Stimulated activated CD4-positive, alpha-beta T cell treated with anti-CD3 and anti-CD28 coated beads, Interleukin-4, amount 100 ng/mL, for 1 hour (primary cell): ENCODE data around the gene CDK4.
"Not testable (repeated sequence)": the region's sequence is repeated elsewhere in the genome, so short reads cannot be mapped to it uniquely, and the experiment has no call there.

ENCODE experiments used
- DNase-seq: peaks from one replicate; pipeline ENCODE4 v3.0.0-alpha.2; 2020

Gene CDK4

GRCh38 chr12:57722716-57723629 is 29.1 kb downstream of the CDK4 start:
- DNase-seq, result no peak

DNA sequence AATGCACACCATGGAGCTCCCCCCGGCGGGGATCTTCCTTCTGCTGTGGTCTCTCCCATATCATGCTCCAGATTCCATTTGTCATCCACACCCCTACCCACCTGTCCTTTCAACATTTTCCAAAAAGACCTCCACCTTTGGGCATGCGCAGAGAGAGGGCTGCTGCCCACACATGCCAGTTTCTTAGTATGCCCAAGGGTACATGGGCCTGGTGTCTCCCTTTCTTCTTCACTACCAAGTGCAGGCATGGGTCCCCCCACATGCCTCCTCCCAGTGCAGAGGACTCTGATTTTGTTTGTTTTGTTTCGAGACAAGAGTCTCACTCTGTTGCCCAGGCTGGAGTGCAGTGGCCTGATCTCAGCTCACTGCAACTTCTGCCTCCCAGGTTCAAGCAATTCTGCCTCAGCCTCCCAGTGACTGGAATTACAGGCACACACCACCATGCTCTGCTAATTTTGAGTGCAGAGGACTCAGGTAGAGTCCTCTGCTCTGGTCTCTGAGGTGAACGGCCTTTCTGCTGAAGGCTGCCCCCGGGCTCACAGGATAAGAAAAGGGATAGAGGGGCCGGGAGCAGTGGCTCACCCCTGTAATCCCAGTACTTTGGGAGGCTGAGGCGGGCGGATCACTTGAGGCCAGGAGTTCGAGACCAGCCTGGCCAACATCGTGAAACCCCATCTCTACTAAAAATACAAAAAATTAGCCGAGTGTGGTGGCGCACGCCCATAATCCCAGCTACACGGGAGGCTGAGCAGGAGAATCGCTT is 30.1 kb downstream of the CDK4 start:
- DNase-seq, result not testable (repeated sequence)

GRCh38 chr12:57720606-57721595 is 31.2 kb downstream of the CDK4 start:
- no peak for DNase-seq

DNA sequence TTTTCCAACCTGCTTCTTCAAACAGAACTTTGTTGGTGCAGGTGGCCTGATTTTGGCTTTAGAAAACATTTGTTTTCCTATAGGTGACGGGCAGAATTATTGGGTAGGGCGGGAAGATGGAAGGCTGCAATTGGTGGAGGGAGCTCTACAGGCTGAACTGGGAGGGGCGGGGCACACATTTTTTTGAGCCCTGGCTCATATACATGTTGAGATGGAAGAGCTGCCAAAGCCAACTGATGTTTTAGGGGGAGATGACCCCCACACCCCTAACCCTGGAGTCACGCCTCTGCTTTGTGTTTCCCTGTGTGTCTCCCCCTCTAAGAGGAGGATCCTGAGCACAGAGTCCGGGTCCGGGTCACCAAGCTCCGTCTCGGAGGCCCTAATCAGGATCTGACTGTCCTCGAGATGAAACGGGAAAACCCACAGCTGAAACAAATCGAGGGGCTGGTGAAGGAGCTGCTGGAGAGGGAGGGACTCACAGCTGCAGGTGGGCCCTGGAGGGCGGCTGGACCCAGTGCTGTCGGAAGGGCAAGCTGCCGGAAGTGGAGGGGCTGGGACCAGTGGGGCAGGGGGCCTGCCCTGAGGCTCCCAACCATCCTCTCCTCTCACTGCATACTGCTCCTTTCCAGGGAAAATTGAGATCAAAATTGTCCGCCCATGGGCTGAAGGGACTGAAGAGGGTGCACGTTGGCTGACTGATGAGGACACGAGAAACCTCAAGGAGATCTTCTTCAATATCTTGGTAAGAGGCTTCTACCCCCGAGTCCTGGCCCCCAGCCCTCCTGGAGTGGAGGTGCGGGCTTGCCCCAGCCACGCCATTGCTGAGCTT is 32.1 kb downstream of the CDK4 start:
- no peak for DNase-seq

DNA sequence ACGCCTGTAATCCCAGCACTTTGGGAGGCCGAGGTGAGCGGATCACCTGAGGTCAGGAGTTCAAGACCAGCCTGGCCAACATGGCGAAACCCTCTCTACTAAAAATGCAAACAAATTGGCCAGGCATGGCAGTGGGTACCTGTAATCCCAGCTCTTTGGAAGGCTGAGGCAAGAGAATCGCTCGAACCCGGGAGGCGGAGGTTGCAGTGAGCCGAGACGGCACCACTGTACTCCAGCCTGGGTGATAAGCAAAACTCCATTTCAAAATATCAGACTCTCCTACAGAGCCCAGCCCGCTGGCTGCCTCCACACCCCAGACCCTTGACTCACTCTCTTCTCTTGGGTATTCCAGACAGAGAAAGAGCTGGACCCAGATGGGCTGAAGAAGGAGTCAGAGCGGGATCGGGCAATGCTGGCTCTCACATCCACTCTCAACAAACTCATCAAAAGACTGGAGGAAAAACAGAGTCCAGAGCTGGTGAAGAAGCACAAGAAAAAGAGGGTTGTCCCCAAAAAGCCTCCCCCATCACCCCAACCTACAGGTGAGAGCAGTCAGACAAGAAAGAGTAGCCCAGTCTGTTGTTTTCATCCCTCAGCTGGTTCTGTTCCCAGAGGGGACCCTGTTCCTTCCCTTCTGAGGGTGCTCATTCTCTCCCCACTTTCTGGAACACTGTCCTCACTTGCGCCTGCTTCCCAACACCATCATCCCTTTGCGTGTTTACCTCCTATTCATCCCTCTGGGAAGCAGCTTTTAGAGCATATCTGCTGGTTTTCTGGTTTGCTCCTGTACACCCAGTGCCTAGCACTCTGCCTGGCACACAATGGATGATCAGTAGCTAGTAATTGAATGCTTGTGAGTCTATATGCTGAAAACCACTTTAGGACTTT is 33.2 kb downstream of the CDK4 start:
- no peak for DNase-seq

DNA sequence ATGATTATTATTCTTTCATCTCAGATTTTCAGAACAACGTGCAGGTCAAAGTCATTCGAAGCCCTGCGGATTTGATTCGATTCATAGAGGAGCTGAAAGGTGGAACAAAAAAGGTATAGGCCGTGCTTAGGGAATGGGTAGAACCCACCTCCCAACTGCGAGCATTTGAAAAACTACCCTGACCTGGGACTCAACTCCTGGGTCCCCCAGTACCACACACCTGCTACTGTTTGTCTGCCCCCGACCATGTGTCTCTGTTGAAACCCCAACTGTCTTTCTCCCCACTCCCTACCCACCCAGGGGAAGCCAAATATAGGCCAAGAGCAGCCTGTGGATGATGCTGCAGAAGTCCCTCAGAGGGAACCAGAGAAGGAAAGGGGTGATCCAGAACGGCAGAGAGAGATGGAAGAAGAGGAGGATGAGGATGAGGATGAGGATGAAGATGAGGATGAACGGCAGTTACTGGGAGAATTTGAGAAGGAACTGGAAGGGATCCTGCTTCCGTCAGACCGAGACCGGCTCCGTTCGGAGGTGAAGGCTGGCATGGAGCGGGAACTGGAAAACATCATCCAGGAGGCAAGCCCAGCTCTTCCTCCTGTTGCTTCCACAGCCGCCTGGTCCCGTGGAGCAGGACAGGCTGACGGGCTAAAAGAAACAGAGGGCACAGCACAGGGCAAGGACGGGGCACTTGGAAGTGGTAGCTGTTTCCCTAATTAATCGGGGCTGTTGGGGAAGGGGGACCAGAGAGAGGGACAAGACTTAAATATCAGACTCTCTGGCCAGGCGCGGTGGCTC is 34.1 kb downstream of the CDK4 start:
- no peak for DNase-seq

GRCh38 chr12:57717131-57717530 is 35.0 kb downstream of the CDK4 start:
- no peak for DNase-seq

GRCh38 chr12:57716305-57716704 is 35.8 kb downstream of the CDK4 start:
- no peak for DNase-seq

GRCh38 chr12:57715786-57716185 is 36.3 kb downstream of the CDK4 start:
- DNase-seq, result no peak

GRCh38 chr12:57715036-57715748 is 36.9 kb downstream of the CDK4 start:
- DNase-seq, result not testable (repeated sequence)

DNA sequence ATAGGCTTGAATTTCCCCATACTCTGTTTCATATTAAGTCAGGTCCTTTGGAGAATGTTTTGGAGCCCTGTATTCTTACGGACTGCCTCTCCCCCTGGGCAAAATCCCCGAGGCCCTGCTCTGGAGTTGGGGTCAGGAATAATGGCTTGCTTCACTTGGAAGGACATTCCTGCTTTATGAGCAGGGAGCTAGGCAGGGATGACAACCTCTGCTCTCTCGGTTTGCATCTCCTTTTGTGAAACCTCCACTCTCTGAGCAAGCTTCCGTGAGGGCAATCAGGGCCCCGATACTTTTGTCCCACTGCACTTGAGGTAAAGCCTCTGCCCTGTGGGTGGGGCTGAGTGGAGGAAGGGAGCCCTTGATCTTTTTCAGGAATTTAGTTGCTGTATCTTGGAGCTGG is 38.9 kb downstream of the CDK4 start:
- DNase-seq, result no peak

DNA sequence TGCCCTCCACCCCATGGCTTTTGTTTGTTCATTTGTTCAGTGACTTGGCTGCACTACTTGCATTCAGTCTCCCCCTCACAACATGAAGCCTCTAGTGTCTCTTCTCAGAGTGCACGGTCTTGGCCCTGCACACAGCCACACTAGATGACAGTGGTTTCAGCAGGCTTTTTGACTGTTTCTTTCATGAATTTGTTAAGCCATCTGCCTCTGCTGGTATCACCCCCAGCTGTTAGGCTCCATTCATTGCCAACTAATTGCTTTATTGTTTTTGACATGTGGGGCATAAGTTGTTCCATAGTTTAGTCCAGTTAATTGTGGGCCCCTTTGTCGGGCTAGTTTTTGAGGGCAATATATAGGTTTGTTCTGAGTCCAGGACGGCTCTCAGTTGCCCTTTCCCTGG is 39.4 kb downstream of the CDK4 start:
- no peak for DNase-seq

- no peak for DNase-seq
Observed at GRCh38 chr12:57708296-57708695, 43.8 kb downstream of the CDK4 start.

DNA sequence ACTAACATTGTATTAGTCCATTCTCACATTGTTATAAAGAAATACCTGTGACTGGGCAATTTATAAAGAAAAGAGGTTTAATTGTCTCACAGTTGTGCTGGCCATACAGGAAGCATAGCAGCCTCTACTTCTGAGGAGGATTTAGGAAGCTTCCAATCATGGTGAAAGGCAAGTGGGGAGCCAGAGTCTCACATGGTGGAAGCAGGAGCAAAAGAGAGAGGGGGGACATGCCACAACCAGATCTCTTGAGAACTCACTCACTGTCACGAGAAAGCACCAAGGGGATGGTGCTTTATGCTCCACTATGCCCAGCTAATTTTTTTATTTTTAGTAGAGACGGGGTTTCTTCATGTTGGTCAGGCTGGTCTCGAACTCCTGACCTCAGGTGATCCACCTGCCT is 44.9 kb downstream of the CDK4 start:
- DNase-seq, result no peak

- DNase-seq, result no peak
Observed at GRCh38 chr12:57700317-57700716, 51.8 kb downstream of the CDK4 start.

- no peak for DNase-seq
Observed at GRCh38 chr12:57698414-57698813, 53.7 kb downstream of the CDK4 start.
